Measurements from ENCODE around the gene TRIM2. TPM values are rescaled to one million over a fixed set of nuclear protein-coding genes. Genes with fewer than 3 reads are reported as not detected.

TRIM2 gene
- total and polyA plus RNA-seq, 2 experiments from 2014 or later = 32.0 to 82.1 TPM

DNA sequence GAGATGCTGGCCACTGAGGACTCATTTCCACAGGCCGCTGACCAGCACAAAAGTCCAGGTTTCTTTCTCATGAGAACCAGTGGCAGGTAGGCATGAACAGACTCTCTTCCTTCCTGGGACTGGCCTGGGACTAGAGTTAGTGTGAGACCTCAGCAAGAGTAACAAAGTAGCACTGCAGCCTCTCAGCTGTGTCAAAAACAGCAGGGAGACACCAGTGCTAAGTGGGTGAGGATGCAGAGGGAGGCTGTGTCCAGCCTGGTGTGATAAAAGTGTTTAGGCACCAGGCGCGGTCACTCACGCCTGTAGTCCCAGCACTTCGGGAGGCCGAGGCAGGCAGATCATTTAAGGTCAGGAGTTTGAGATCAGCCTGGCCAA is 42.9 kb downstream of the TRIM2 start:
- Histone ChIP-seq H3K4me3 (no peak overlapping the region), H3K9me2 (replicated peaks; ENCODE audit: insufficient read depth) (no peaks in the 10 kb centered on the region), H3K36me3 (replicated peaks; ENCODE audit: insufficient read depth, low read depth) (no peaks in the 10 kb centered on the region), H3K4me2 (no peak overlapping the region), H3K79me2 (peaks cover 69% of the 10 kb centered on the region), H4K20me1 (ENCODE audit: insufficient read depth, poor library complexity, severe bottlenecking) (no peaks in the 10 kb centered on the region), H2AFZ (no peak overlapping the region), H3K4me1 (ENCODE audit: insufficient read depth) (peaks cover 45% of the 10 kb centered on the region), H3K27me3 (no peaks in the 10 kb centered on the region), H3K9me3 (ENCODE audit: low read depth) (no peaks in the 10 kb centered on the region), H3K27ac (no peak overlapping the region)
- 94% methylated on average over 6 of the region's 6 CpGs for WGBS (ENCODE audit: low lambda C conversion rate, missing lambda C conversion rate)
- no peak for DNase-seq (ENCODE audit: low spot score)
- TF ChIP-seq, protein P1, sequence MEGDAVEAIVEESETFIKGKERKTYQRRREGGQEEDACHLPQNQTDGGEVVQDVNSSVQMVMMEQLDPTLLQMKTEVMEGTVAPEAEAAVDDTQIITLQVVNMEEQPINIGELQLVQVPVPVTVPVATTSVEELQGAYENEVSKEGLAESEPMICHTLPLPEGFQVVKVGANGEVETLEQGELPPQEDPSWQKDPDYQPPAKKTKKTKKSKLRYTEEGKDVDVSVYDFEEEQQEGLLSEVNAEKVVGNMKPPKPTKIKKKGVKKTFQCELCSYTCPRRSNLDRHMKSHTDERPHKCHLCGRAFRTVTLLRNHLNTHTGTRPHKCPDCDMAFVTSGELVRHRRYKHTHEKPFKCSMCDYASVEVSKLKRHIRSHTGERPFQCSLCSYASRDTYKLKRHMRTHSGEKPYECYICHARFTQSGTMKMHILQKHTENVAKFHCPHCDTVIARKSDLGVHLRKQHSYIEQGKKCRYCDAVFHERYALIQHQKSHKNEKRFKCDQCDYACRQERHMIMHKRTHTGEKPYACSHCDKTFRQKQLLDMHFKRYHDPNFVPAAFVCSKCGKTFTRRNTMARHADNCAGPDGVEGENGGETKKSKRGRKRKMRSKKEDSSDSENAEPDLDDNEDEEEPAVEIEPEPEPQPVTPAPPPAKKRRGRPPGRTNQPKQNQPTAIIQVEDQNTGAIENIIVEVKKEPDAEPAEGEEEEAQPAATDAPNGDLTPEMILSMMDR (IDR thresholded peaks at IDR 0.05; ENCODE audit: poor library complexity) = no peak
- no peak for TF ChIP-seq EZH2 (IDR thresholded peaks at IDR 0.05; ENCODE audit: borderline replicate concordance)
- no peak for TF ChIP-seq EZH2phosphoT487 (IDR thresholded peaks at IDR 0.05; ENCODE audit: low read depth, severe bottlenecking, unreplicated experiment)

DNA sequence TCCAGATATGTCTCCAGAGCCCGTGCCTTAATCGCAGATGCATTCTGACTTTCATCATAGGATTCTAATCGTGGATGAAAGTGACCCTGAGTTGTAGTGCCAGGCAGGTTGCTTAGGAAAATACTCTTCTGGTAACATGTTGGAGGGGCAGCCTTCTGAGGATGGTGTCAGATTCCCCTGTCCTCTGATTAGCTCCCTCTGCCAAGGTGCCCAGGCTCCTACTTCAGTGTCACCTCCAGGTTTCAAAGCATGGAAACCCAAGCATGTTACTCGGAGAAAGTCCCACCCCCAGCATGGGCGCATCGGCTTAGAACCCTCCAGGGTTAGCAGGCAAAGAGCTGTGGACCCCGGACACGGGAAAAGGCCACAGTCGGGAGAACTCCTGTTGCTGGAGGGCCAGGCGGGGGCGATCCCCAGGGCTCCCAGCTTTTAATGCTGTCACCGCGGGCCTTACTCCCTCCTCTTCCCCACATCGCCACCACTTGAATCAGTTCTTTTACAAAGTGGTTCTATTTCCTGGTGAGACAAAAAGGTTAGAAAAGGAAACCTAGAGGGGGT is 44.5 kb downstream of the TRIM2 start:
- no peaks in the 10 kb centered on the region for H4K20me1 ChIP-seq (ENCODE audit: insufficient read depth, poor library complexity, severe bottlenecking)
- TF ChIP-seq EZH2phosphoT487 (IDR thresholded peaks at IDR 0.05; ENCODE audit: low read depth, severe bottlenecking, unreplicated experiment) (no peak), EZH2 (IDR thresholded peaks at IDR 0.05; ENCODE audit: borderline replicate concordance) (no peak)
- TF ChIP-seq, protein P1 (IDR thresholded peaks at IDR 0.05; ENCODE audit: poor library complexity) = no peak
- no peaks in the 10 kb centered on the region for H3K9me3 ChIP-seq (ENCODE audit: low read depth)
- peaks cover 74% of the 10 kb centered on the region for H3K79me2 ChIP-seq
- no peaks in the 10 kb centered on the region for H3K36me3 ChIP-seq (replicated peaks; ENCODE audit: insufficient read depth, low read depth)
- peak overlapping the region; percentile 3 for H3K4me3 ChIP-seq
- peak overlapping the region; percentile 86 for H3K4me2 ChIP-seq
- no peaks in the 10 kb centered on the region for H3K27me3 ChIP-seq
- H3K4me1 ChIP-seq (ENCODE audit: insufficient read depth) = peaks cover 30% of the 10 kb centered on the region
- WGBS (ENCODE audit: low lambda C conversion rate, missing lambda C conversion rate) = 15% methylated on average over 14 of the region's 14 CpGs
- no peak for DNase-seq (ENCODE audit: low spot score)
- peak overlapping the region; percentile 90 for H3K27ac ChIP-seq
- no peaks in the 10 kb centered on the region for H3K9me2 ChIP-seq (replicated peaks; ENCODE audit: insufficient read depth)
- H2AFZ ChIP-seq = peak overlapping the region; percentile 24

DNA sequence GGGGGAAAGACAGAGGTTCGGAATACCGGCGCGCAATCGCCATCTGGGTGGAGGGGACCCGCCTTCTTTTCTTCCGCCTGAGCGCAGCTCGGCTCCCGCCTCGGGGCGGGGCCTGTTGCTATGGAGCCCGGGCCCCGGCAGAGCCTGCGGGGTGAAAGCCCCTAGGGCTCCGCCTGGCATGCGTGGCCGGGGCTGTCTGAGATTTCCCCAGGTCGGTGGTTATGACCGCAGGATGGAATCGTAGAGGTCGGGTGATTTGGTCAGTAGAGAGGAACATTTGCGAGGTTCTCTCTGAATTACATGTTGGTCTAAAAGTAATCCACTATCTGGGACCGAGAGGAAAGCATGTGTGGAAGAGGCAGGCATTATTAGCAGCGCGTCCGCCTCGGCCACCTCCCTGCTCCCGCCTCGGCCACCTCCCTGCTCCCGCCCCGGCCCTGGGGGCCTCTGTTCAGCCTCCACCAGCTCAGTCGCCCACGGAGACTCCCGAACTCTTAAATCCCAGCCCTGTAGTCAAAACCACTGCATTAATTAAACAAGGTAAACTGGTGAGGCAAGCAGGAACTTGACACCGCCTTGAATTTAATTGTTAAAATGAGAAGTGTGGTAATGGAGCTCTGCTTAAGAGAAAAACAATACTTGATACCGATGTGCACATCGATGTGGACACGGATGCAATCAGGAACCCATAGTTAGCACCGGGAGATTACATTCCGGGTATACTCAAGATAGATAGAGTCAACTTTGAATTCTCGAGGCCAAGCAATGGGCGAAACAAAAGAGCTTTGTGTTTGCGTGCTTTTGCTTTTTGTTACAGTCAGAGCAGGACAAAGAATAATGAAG is 45.2 kb downstream of the TRIM2 start:
- Histone ChIP-seq H4K20me1 (ENCODE audit: insufficient read depth, poor library complexity, severe bottlenecking) (no peaks in the 10 kb centered on the region), H3K36me3 (replicated peaks; ENCODE audit: insufficient read depth, low read depth) (no peaks in the 10 kb centered on the region), H3K4me1 (ENCODE audit: insufficient read depth) (peaks cover 29% of the 10 kb centered on the region), H3K4me3 (peak overlapping the region; percentile 3), H3K4me2 (peak overlapping the region; percentile 86), H3K27ac (peak overlapping the region; percentile 90), H3K79me2 (peaks cover 78% of the 10 kb centered on the region), H2AFZ (peak overlapping the region; percentile 24), H3K27me3 (no peaks in the 10 kb centered on the region), H3K9me3 (ENCODE audit: low read depth) (no peaks in the 10 kb centered on the region), H3K9me2 (replicated peaks; ENCODE audit: insufficient read depth) (no peaks in the 10 kb centered on the region)
- TF ChIP-seq EZH2 (IDR thresholded peaks at IDR 0.05; ENCODE audit: borderline replicate concordance) = no peak
- TF ChIP-seq EZH2phosphoT487 (IDR thresholded peaks at IDR 0.05; ENCODE audit: low read depth, severe bottlenecking, unreplicated experiment) = no peak
- TF ChIP-seq, protein P1 (IDR thresholded peaks at IDR 0.05; ENCODE audit: poor library complexity) = no peak
- peak; percentile 95 for DNase-seq (ENCODE audit: low spot score)
- WGBS (ENCODE audit: low lambda C conversion rate, missing lambda C conversion rate) = 8% methylated on average over 44 of the region's 44 CpGs
